ENCODE data around the gene GPS1. TPM values are rescaled to one million over a fixed set of nuclear protein-coding genes. Genes with fewer than 3 reads are reported as not detected.

GPS1 gene
- total RNA-seq, 1 donor from 2014 or later = 156 TPM

DNA sequence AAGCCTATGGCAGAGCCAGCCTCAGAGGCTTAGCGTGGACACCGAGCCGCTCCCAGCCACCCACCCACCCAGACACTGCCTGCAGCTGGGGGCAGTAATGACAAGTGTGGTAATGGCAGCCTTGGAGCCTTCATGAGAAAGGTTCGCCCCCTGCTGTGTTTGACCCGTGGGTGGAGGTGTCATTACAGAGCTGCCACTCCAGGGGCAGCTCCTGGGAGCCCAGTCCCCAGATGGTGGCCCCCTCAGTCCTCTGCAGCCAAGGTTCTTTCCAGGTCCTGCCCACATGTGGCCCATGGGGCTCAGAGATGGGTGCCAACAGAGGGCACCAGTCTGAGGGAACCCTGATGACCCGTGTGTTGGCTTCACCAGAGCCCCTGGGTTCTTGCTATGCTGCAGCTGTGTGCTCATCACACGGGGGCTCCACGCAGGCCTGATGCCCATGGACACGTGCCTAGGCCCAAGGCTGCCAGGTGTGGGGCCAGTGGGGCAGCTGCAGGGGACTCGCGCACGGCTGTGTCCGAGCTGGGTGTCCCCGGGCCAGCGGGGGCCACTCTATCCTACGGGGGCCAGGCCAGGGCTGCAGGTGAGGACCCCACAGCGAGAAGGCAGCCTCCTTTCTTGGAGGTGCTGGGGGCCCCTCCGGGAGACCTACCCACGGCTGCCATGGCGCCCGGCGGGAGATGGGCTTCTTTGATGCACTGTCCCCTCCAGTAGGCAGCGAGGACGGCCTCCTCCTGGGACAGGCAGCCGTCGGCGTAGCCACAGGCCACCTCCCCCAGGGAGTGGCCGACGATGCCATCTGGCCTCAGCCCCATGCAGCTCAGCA, 38.2 kb downstream of the GPS1 start:
- Mint-ChIP-seq H3K4me1 (no peaks in the 10 kb centered on the region), H3K27ac (ENCODE audit: unreplicated experiment) (no peak overlapping the region), H3K27me3 (ENCODE audit: low read depth) (no peaks in the 10 kb centered on the region), H3K4me3 (no peak overlapping the region), H3K36me3 (ENCODE audit: low read depth) (no peaks in the 10 kb centered on the region), H3K9me3 (no peaks in the 10 kb centered on the region)
- no peak for DNase-seq (ENCODE audit: low read depth, low spot score)
- TF ChIP-seq, protein P1, sequence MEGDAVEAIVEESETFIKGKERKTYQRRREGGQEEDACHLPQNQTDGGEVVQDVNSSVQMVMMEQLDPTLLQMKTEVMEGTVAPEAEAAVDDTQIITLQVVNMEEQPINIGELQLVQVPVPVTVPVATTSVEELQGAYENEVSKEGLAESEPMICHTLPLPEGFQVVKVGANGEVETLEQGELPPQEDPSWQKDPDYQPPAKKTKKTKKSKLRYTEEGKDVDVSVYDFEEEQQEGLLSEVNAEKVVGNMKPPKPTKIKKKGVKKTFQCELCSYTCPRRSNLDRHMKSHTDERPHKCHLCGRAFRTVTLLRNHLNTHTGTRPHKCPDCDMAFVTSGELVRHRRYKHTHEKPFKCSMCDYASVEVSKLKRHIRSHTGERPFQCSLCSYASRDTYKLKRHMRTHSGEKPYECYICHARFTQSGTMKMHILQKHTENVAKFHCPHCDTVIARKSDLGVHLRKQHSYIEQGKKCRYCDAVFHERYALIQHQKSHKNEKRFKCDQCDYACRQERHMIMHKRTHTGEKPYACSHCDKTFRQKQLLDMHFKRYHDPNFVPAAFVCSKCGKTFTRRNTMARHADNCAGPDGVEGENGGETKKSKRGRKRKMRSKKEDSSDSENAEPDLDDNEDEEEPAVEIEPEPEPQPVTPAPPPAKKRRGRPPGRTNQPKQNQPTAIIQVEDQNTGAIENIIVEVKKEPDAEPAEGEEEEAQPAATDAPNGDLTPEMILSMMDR (conservative IDR thresholded peaks at IDR 0.05) = no peak

DNA sequence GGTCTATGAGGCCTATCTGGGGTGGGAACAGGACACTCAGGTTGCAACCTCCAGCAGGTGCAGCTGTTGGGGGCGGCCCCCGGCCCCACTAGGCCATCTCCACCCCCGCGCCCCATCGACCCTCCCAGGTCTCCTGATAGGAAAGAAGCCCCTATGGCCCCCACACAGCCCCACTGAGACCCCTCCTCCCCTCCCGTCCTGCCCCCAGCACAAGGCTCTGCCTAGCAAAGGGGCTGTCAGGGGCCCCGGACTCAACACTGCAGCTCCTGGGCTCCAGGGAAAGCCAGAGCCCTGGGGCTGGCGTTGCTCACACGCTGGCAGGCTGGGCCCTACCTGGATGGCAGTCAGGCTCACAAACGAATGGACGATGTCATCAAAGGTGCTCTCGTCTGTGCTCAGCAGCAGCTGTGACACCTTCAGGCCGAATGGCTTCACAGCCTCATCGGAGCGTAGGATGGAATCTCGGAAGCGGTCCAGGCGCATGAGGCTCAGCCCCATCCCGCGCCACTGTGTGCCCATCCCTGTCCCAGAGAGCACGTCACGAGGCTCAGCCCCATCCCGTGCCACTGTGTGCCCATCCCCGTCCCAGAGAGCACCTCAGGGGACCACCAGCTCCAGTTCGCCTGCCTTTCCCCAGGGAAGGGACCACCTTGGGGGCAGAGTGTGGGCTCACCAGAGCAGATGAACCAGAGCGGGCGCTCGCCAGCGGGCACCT, 39.0 kb downstream of the GPS1 start:
- Mint-ChIP-seq H3K4me1 (no peaks in the 10 kb centered on the region), H3K36me3 (ENCODE audit: low read depth) (no peaks in the 10 kb centered on the region), H3K27ac (ENCODE audit: unreplicated experiment) (no peak overlapping the region), H3K27me3 (ENCODE audit: low read depth) (no peaks in the 10 kb centered on the region), H3K4me3 (peak overlapping the region; percentile 4), H3K9me3 (no peaks in the 10 kb centered on the region)
- no peak for DNase-seq (ENCODE audit: low read depth, low spot score)
- TF ChIP-seq, protein P1 (conservative IDR thresholded peaks at IDR 0.05) = no peak

DNA sequence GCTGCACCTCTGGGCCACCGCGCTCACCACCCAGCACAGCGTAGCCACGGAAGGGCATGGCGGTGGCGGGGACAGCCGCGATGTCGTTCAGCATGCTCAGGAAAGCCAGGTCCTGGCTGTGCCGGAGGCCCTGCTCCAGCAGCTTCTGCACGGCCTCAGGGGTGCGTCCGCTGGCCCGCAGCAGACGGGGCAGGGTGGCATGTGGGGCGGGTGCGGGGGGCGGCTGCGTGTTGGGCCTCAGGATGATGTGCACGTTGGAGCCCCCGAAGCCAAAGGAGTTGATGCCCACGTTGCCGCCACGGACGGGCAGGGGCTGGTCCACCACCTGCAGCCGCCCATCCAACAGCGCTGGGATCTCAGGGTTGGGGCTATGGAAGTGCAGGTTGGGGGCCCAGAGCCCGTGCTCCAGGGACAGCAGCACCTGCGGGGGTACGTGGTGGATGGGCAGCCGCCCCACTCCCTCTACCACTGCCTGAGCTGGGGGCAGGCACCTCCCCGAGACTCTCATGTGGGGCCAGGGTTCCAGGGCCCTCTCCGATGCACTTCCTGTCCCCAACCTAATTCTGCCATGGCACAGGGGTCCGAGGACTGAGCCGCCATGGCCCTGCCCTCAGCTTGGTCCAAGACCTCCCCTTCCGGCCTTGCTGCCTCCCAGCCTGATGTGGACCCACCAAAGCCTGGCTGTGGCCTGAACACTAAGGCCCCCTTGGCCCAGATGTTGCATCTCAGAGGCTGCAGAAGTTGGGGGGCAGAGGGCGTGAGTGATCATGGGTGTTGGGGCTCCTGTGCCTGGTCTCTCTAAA, 39.8 kb downstream of the GPS1 start:
- Mint-ChIP-seq H3K27me3 (ENCODE audit: low read depth) (no peaks in the 10 kb centered on the region), H3K9me3 (no peaks in the 10 kb centered on the region), H3K27ac (ENCODE audit: unreplicated experiment) (no peak overlapping the region), H3K36me3 (ENCODE audit: low read depth) (no peaks in the 10 kb centered on the region), H3K4me3 (no peak overlapping the region), H3K4me1 (peaks cover 4% of the 10 kb centered on the region)
- DNase-seq (ENCODE audit: low read depth, low spot score) = no peak
- TF ChIP-seq, protein P1 (conservative IDR thresholded peaks at IDR 0.05) = no peak

DNA sequence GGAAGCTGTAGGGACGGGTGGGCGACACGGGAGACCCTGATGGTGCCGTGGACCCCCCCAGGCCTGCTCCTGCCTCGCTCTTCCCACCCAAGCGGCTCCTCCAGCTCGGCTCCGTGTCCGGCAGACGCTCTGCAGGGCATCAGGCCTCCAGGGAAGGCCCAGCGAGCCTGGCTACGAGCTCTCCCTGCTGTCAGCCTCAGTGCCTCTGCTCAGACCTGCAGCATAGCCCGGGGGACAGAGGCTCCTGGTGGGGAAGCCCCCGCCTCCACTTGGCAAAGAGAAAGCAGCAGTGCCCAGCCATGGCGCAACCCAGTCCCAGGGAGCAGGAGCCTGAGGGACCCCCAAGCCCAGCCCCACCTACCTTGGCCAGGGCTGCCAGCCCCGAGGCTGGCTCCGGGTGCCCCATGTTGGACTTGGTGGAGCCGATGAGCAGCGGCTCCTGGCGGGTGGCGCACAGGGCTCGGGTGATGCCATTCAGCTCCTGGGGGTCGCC, 40.4 kb downstream of the GPS1 start:
- TF ChIP-seq, protein P1 (conservative IDR thresholded peaks at IDR 0.05) = no peak
- Mint-ChIP-seq H3K4me1 (peaks cover 4% of the 10 kb centered on the region), H3K27ac (ENCODE audit: unreplicated experiment) (no peak overlapping the region), H3K36me3 (ENCODE audit: low read depth) (no peaks in the 10 kb centered on the region), H3K9me3 (no peaks in the 10 kb centered on the region), H3K27me3 (ENCODE audit: low read depth) (no peaks in the 10 kb centered on the region), H3K4me3 (no peak overlapping the region)
- DNase-seq (ENCODE audit: low read depth, low spot score) = no peak

DNA sequence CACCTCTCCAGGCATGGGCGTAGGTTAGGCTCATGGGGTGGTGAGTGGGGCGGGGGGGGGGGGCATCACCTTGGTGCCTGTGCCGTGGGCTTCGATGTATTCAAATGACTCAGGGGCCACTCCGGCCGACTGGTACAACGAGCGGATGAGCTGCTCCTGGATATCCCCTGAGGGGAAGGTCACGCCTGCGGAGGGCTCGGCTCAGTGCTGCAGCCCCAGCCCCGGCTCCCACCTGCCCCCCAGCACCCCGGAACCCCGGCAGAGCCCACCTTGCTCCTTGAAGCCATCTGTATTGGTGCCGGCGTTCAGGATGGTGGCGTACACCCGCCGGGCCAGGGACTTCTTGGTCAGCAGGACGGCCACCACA, 40.9 kb downstream of the GPS1 start:
- Mint-ChIP-seq H3K4me3 (no peak overlapping the region), H3K9me3 (no peaks in the 10 kb centered on the region), H3K27me3 (ENCODE audit: low read depth) (no peaks in the 10 kb centered on the region), H3K27ac (ENCODE audit: unreplicated experiment) (no peak overlapping the region), H3K4me1 (peaks cover 4% of the 10 kb centered on the region), H3K36me3 (ENCODE audit: low read depth) (no peaks in the 10 kb centered on the region)
- no peak for DNase-seq (ENCODE audit: low read depth, low spot score)
- TF ChIP-seq, protein P1 (conservative IDR thresholded peaks at IDR 0.05) = no peak
